Spleen (tissue), 7 donors: Measurements from ENCODE around the gene LCN10.

Experiments
- CTCF ChIP-seq, 11 experiments: fragments of 200-600 bp in 7 of 11; fragments of 450-650 bp in 4 of 11; sonication (generic) in 4 of 11; IDR thresholded peaks in 8 of 11; conservative IDR thresholded peaks in 3 of 11; 1 replicate in 7 of 11; 2 replicates in 4 of 11; pipeline versions ENCODE4 v1.4.0 to v1.8.0; 2016 to 2021; ENCODE audit warnings: antibody characterized with exemption in 11 of 11, inconsistent platforms in 4 of 11, mild to moderate bottlenecking in 1 of 11
- POLR2A ChIP-seq, 3 donors: fragments of 450-650 bp; IDR thresholded peaks; one replicate each; pipeline ENCODE4 v1.5.1; 2017; ENCODE audit warnings: antibody characterized with exemption in 3 of 3, mild to moderate bottlenecking in 1 of 3
- POLR2AphosphoS5 ChIP-seq, 3 donors: sonication (generic); formaldehyde crosslinking; IDR thresholded peaks; one replicate each; pipeline ENCODE4 v1.5.1; 2017; ENCODE audit warnings: antibody characterized with exemption in 3 of 3
- donor health status: DM: no; HTN: no; CAD: no; lungs with moderate emphysema.
- donor health status: DM: no; HTN: no; CAD: no.
- donor health status: DM: no; HTN: no; CAD: no.

- TF ChIP-seq CTCF (IDR thresholded peaks at IDR 0.05 in 8 of 11, conservative IDR thresholded peaks at IDR 0.05 in 3 of 11) (no peak), POLR2A (IDR thresholded peaks at IDR 0.05) (no peak), POLR2AphosphoS5 (IDR thresholded peaks at IDR 0.05) (no peak)
Measured at GRCh38 chr9:136771907-136772415, 29.2 kb upstream of the LCN10 start.
